GM19043 (cell line): ENCODE results near the gene CLEC18B.
"Not testable (repeated sequence)": the region's sequence is repeated elsewhere in the genome, so short reads cannot be mapped to it uniquely, and the experiment has no call there.

Source experiments
- ATAC-seq: cut with Tn5 transposase; IDR thresholded peaks from one replicate; pipeline ENCODE4 v1.9.1; 2021; ENCODE audit warnings: low read depth; ENCODE audit not compliant: unreplicated experiment

The CLEC18B gene

GRCh38 chr16:74446866-74447265 lies 25.6 kb upstream of the CLEC18B start:
- ATAC-seq = no peak

GRCh38 chr16:74443624-74444346 lies 22.5 kb upstream of the CLEC18B start:
- ATAC-seq = not testable (repeated sequence)

GRCh38 chr16:74439685-74440084 lies 18.4 kb upstream of the CLEC18B start:
- ATAC-seq = no peak

GRCh38 chr16:74438492-74438979 lies 17.3 kb upstream of the CLEC18B start:
- ATAC-seq = no peak

- no peak for ATAC-seq
These were observed 10.2 kb upstream of the CLEC18B start for GRCh38 chr16:74431516-74431915.

- ATAC-seq = not testable (repeated sequence)
These were observed 8.9 kb upstream of the CLEC18B start for GRCh38 chr16:74430036-74430712.

- not testable (repeated sequence) for ATAC-seq
These were observed 7.2 kb upstream of the CLEC18B start for GRCh38 chr16:74428493-74428892.

GRCh38 chr16:74425751-74426150 lies 4.5 kb upstream of the CLEC18B start:
- ATAC-seq = not testable (repeated sequence)

GRCh38 chr16:74423721-74424120 lies 2.4 kb upstream of the CLEC18B start:
- not testable (repeated sequence) for ATAC-seq

GRCh38 chr16:74422086-74422485 lies 808 bp upstream of the CLEC18B start:
- ATAC-seq = not testable (repeated sequence)

- not testable (repeated sequence) for ATAC-seq
These were observed 156 bp upstream of the CLEC18B start for GRCh38 chr16:74421482-74421785.

- not testable (repeated sequence) for ATAC-seq
These were observed 1.5 kb downstream of the CLEC18B start for GRCh38 chr16:74419811-74420210.

GRCh38 chr16:74417897-74418296 lies 3.4 kb downstream of the CLEC18B start:
- not testable (repeated sequence) for ATAC-seq

- not testable (repeated sequence) for ATAC-seq
These were observed 7.4 kb downstream of the CLEC18B start for GRCh38 chr16:74413920-74414319.

- not testable (repeated sequence) for ATAC-seq
These were observed 7.8 kb downstream of the CLEC18B start for GRCh38 chr16:74413485-74413884.

- not testable (repeated sequence) for ATAC-seq
These were observed 8.4 kb downstream of the CLEC18B start for GRCh38 chr16:74412775-74413390.

GRCh38 chr16:74412138-74412774 lies 9.0 kb downstream of the CLEC18B start:
- not testable (repeated sequence) for ATAC-seq

GRCh38 chr16:74410981-74411380 lies 10.3 kb downstream of the CLEC18B start:
- not testable (repeated sequence) for ATAC-seq

- ATAC-seq = not testable (repeated sequence)
These were observed 11.0 kb downstream of the CLEC18B start for GRCh38 chr16:74410057-74410957.
